ENCODE data around the gene OSBP2.

Gene OSBP2

GRCh38 chr22:30910358-30910757 lies 215.7 kb downstream of the OSBP2 start:
- DNase-seq: no peak

GRCh38 chr22:30918761-30919160 lies 224.1 kb downstream of the OSBP2 start:
- DNase-seq: no peak

- no peak for DNase-seq
Observed at GRCh38 chr22:30919973-30920372, 225.3 kb downstream of the OSBP2 start.

- DNase-seq: peak; percentile 82
Observed at GRCh38 chr22:30920407-30920806, 225.7 kb downstream of the OSBP2 start.

- DNase-seq: no peak
Observed at GRCh38 chr22:30921108-30921507, 226.4 kb downstream of the OSBP2 start.

GRCh38 chr22:30922151-30922611 lies 227.5 kb downstream of the OSBP2 start:
- DNase-seq: peak; percentile 67

GRCh38 chr22:30923168-30923900 lies 228.7 kb downstream of the OSBP2 start:
- no peak for DNase-seq

GRCh38 chr22:30925667-30926066 lies 231.0 kb downstream of the OSBP2 start:
- DNase-seq: no peak

- DNase-seq: no peak
Observed at GRCh38 chr22:30926706-30927105, 232.0 kb downstream of the OSBP2 start.

GRCh38 chr22:30927806-30928205 lies 233.1 kb downstream of the OSBP2 start:
- DNase-seq: no peak

- no peak for DNase-seq
Observed at GRCh38 chr22:30928401-30928800, 233.7 kb downstream of the OSBP2 start.

GRCh38 chr22:30930228-30930627 lies 235.6 kb downstream of the OSBP2 start:
- no peak for DNase-seq

GRCh38 chr22:30931541-30932300 lies 237.0 kb downstream of the OSBP2 start:
- DNase-seq: no peak

- no peak for DNase-seq
Observed at GRCh38 chr22:30932661-30933060, 238.0 kb downstream of the OSBP2 start.

- no peak for DNase-seq
Observed at GRCh38 chr22:30933457-30933856, 238.8 kb downstream of the OSBP2 start.

- no peak for DNase-seq
Observed at GRCh38 chr22:30934053-30934452, 239.4 kb downstream of the OSBP2 start.

GRCh38 chr22:30940685-30941362 lies 246.2 kb downstream of the OSBP2 start:
- no peak for DNase-seq

- no peak for DNase-seq
Observed at GRCh38 chr22:30941363-30941740, 246.7 kb downstream of the OSBP2 start.

- DNase-seq: no peak
Observed at GRCh38 chr22:30943368-30943767, 248.7 kb downstream of the OSBP2 start.

GRCh38 chr22:30944986-30945385 lies 250.3 kb downstream of the OSBP2 start:
- no peak for DNase-seq

- DNase-seq: no peak
Observed at GRCh38 chr22:30945653-30946052, 251.0 kb downstream of the OSBP2 start.

GRCh38 chr22:30946354-30946753 lies 251.7 kb downstream of the OSBP2 start:
- DNase-seq: no peak

GRCh38 chr22:30947173-30947815 lies 252.6 kb downstream of the OSBP2 start:
- DNase-seq: no peak

Data from femur (tissue), 1 donor.